ENCODE data around the gene ALDOA. TPM values are rescaled to one million over a fixed set of nuclear protein-coding genes. Genes with fewer than 3 reads are reported as not detected.
"Not testable (repeated sequence)": the region's sequence is repeated elsewhere in the genome, so short reads cannot be mapped to it uniquely, and the experiment has no call there.

Gene ALDOA
- total RNA-seq, 1 experiment from 2014 or later: 2,052 TPM

DNA sequence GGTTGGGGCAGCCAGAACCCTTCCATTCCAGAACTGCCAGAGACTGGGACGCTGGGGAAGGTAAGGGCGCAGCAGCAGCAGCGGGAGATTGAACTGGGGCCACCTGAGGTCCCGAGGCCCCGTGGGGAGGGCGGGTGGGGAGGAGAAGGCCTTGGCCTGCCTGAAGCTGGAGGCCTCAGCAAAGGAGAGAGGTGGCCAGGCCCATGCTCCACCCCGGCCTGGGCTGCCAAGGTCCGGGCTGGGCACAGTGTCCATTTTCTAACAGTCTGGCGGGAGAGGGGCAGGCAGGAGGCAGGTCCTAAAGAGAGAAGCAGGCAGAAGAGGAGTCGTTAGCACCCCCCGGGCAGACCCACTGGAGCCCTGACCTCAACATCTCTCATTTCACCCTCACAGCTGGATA is 48.9 kb downstream of the ALDOA start:
- DNase-seq (ENCODE audit: low read depth): no peak

DNA sequence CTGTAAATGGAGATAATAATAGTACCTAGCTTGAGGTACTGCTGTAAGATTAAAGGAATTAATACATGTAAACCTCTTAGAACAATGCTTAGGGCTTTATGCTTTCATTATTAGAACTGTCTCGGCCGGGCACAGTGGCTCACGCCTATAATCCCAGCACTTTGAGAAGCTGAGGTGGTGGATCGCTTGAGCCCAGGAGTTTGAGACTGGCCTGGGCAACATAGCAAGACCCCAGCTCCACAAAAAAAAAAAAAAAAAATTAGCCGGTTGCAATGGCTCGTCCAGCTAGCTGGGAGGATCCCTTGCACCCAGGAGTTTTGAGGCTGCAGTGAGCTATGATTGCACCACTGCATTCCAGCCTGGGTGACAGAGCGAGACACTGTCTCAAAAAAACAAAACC is 49.3 kb downstream of the ALDOA start:
- not testable (repeated sequence) for DNase-seq (ENCODE audit: low read depth)

DNA sequence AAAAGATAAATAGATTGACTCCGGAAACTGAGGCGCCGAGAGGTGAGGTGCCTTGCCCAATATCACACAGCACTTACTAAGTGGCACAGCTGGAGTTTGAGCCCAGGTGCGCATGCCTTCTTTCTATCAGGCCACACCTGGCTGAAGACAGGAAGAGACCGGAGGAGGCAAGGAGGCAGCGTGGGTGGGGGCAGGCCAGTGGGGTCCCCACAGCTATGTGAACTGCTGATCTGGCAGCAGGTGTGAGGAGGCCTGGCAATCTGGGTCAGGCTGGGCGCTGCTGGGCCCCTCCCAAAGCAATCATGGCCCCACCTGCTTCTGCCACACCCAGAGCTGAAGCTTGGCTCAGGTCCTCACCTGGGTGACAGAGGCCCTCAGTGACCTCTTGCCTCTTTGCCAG is 49.7 kb downstream of the ALDOA start:
- no peak for DNase-seq (ENCODE audit: low read depth)

DNA sequence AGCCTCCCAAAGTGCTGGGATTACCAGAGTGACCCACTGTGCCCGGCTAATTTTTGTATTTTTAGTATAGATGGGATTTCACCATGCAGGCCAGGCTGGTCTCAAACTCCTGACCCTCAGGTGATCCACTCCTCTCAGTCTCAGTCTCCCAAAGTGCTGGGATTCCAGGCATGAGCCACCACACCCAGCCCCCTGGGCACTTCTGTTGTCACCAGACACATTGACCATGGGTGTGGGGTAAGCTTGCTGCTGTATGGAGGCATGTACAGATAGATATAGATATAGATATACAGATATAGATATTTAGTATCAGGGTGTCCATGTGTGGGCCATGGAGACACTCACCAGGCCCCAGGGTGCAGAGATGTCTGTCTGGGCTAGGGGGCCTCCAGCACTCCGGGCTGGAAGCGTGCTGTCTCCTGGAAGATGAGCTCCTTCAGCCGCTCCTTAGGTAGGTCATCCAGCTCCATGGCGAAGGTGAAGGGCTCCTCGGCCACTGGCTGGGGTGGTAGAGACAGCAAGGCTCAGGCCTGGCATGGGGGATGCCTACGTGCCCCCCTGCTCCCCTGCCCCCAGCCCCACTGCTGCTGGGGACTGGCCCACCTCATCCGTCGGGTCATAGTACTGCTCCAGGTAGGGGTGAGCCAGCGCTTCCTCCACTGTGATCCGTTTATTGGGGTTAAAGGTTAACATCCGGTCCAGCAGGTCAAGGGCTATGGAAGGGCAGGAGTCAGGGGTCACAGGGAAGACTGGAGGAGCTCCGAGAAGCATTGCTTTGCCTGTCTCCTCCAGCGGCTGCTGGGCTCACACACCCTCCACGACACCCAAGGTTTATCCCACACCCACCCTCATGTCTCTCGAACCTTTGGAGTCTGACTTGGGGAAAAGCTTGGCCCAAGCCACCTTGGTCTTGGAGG is 51.0 kb downstream of the ALDOA start:
- no peak for DNase-seq (ENCODE audit: low read depth)

DNA sequence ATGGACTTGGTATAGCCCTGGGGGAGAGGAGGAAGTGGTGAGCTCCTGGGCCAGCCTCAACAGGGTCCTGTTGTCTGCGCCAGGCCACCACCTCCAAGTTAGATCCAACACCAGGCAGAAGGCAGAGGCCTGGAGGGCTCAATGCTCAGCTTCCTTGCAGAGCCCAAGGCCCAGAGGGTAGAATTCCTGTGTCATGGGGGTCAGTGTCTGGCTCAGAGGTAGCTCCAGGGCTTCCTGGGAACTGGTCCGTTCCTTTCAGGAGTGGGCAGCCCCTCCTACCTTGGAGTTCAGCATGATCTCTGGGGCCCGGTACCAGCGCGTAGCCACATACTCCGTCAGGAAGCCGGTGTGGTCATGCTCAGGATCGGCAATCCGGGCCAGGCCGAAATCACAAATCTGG is 52.2 kb downstream of the ALDOA start:
- no peak for DNase-seq (ENCODE audit: low read depth)

DNA sequence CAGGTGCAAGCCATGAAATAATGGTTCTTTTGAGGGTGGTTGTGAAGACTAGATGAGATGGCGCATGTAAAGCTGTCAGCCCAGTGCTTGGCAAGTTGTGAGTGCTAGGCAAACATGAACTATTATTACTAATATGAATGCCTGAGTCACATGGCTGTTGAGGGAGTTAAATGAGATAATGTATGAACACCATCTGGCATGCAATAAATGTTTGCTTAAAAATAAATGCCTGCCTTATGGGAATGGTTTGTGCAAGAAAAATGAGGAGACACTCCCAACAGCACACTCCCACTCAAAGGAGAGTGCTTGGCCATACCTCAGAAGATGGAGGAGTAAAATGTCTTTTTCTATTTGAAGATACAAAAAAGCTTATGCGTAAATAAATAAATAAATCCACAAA is 53.9 kb downstream of the ALDOA start:
- no peak for DNase-seq (ENCODE audit: low read depth)

Other genes with a start within 250 kb of the ALDOA start
- 51.3 and 56.5 TPM in 2 replicates for gene PAGR1, start 249.6 kb upstream of the ALDOA start, total RNA-seq (2014; rRNA removed; shearing (Covaris generic))
- gene MVP, start 245.3 kb upstream of the ALDOA start, total RNA-seq (2014; rRNA removed; shearing (Covaris generic)): 96.4 and 101 TPM in 2 replicates
- 77.2 and 80.9 TPM in 2 replicates for gene CDIPT, start 202.5 kb upstream of the ALDOA start, total RNA-seq (2014; rRNA removed; shearing (Covaris generic))
- gene SEZ6L2, start 166.2 kb upstream of the ALDOA start, total RNA-seq (2014; rRNA removed; shearing (Covaris generic)): 1.5 and 2.6 TPM in 2 replicates
- gene ASPHD1, start 165.3 kb upstream of the ALDOA start, total RNA-seq (2014; rRNA removed; shearing (Covaris generic)): 3.8 and 9.3 TPM in 2 replicates
- 4.1 and 4.3 TPM in 2 replicates for gene KCTD13, start 139.5 kb upstream of the ALDOA start, total RNA-seq (2014; rRNA removed; shearing (Covaris generic))
- 38.0 and 39.0 TPM in 2 replicates for gene TMEM219, start 103.7 kb upstream of the ALDOA start, total RNA-seq (2014; rRNA removed; shearing (Covaris generic))
- 38.4 and 40.0 TPM in 2 replicates for gene TAOK2, start 91.9 kb upstream of the ALDOA start, total RNA-seq (2014; rRNA removed; shearing (Covaris generic))
- gene HIRIP3, start 70.1 kb upstream of the ALDOA start, total RNA-seq (2014; rRNA removed; shearing (Covaris generic)): 24.3 and 33.8 TPM in 2 replicates
- 80.1 and 94.7 TPM in 2 replicates for gene INO80E, start 69.5 kb upstream of the ALDOA start, total RNA-seq (2014; rRNA removed; shearing (Covaris generic))
- gene DOC2A, start 54.7 kb upstream of the ALDOA start, total RNA-seq (2014; rRNA removed; shearing (Covaris generic)): 0.10 and 0.63 TPM in 2 replicates
- gene C16orf92, start 42.6 kb upstream of the ALDOA start, total RNA-seq (2014; rRNA removed; shearing (Covaris generic)): not detected in 2 replicates
- gene TLCD3B, start 34.5 kb upstream of the ALDOA start, total RNA-seq (2014; rRNA removed; shearing (Covaris generic)): 0.11 and 0.13 TPM in 2 replicates
- 217 and 241 TPM in 2 replicates for gene PPP4C, start 10.2 kb downstream of the ALDOA start, total RNA-seq (2014; rRNA removed; shearing (Covaris generic))
- gene TBX6, start 26.2 kb downstream of the ALDOA start, total RNA-seq (2014; rRNA removed; shearing (Covaris generic)): 0.59 and 0.90 TPM in 2 replicates
- 0.48 and 2.7 TPM in 2 replicates for gene YPEL3, start 30.5 kb downstream of the ALDOA start, total RNA-seq (2014; rRNA removed; shearing (Covaris generic))
- gene GDPD3, start 47.8 kb downstream of the ALDOA start, total RNA-seq (2014; rRNA removed; shearing (Covaris generic)): 0.06 and 2.1 TPM in 2 replicates
- gene MAPK3, start 57.5 kb downstream of the ALDOA start, total RNA-seq (2014; rRNA removed; shearing (Covaris generic)): 18.4 and 22.9 TPM in 2 replicates
- 7.1 and 9.1 TPM in 2 replicates for gene CORO1A, start 117.8 kb downstream of the ALDOA start, total RNA-seq (2014; rRNA removed; shearing (Covaris generic))
- gene BOLA2B, start 127.9 kb downstream of the ALDOA start, total RNA-seq (2014; rRNA removed; shearing (Covaris generic)): 67.0 and 120 TPM in 2 replicates
- 93.6 and 98.4 TPM in 2 replicates for gene SLX1A, start 128.1 kb downstream of the ALDOA start, total RNA-seq (2014; rRNA removed; shearing (Covaris generic))
- gene SULT1A3, start 133.5 kb downstream of the ALDOA start, total RNA-seq (2014; rRNA removed; shearing (Covaris generic)): 3.8 and 15.1 TPM in 2 replicates
- 0.79 and 1.4 TPM in 2 replicates for gene NPIPB13, start 182.7 kb downstream of the ALDOA start, total RNA-seq (2014; rRNA removed; shearing (Covaris generic))